Muscle of back (tissue), 11 donors: ENCODE measurements around the gene AMMECR1. TPM values are rescaled to one million over a fixed set of nuclear protein-coding genes. Genes with fewer than 3 reads are reported as not detected.

Experiments
- DNase-seq, 3 donors: peaks; one replicate each; pipeline versions ENCODE4 v3.0.0 to v3.0.0-alpha.2; 2013
- polyA plus RNA-seq, 10 donors: library from polyadenylated mRNA; unstranded; fragments of 120-200 nt; gene quantifications; one replicate each; pipeline ENCODE4 v1.2.1, GENCODE V29; 2013; ENCODE audit not compliant: insufficient read length in 10 of 10

The AMMECR1 gene
- polyA plus RNA-seq, 10 donors = 7.0 to 11.0 (median 8.5) TPM

DNA sequence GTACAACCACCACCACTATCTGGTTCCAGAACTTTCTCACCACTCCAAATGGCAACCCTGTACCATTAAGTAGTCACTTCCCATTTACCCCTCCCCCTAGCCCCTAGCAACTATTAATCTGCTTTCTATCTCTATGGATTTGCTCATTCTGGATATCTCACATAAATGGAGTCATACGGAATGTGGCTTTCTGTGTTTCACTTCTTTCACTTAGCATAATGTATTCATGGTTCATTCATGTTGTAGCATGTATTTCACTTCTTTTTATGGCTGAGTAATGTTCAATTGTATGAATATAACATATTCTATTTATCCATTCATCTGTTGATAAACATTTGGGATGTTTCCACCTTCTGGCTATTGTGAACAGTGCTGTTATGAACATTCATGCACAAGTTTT, 104.7 kb downstream of the AMMECR1 start:
- DNase-seq = no peak

DNA sequence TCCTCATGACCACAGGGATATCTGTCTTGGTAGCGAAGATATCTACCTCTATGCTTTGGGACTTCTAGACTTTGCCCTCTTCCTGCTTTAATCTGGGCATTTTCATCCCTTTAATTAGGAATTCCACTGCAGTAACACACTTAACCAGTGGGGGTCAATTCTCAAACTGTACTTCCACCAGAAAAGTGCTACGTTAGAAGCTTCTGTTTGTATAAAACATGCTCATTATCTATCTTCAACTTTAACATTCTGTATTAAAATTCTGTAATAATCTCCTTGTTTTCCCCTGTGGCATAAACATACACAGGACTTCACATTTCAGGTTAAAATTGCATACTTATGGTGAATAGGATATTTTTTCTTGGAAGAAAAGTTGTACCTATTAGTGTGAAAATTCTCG, 105.6 kb downstream of the AMMECR1 start:
- no peak for DNase-seq

DNA sequence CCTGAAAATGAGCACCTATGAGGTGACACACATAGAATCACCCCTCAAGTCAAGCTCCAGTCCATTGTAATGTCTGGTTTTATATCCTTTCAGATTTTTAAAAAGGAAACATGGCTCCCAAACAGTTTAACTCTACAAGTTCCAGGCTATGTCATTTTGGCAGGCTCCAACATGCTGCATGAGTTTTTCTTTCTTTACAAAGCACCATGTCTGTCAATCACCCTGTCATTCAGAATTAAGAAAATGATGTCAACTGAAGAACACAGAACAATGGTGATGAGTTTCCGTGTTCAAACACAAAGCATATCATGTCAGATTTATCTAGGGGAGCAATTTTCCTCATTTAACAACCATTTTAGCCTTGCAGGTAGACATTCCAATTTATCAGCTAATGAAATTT, 106.5 kb downstream of the AMMECR1 start:
- no peak for DNase-seq

DNA sequence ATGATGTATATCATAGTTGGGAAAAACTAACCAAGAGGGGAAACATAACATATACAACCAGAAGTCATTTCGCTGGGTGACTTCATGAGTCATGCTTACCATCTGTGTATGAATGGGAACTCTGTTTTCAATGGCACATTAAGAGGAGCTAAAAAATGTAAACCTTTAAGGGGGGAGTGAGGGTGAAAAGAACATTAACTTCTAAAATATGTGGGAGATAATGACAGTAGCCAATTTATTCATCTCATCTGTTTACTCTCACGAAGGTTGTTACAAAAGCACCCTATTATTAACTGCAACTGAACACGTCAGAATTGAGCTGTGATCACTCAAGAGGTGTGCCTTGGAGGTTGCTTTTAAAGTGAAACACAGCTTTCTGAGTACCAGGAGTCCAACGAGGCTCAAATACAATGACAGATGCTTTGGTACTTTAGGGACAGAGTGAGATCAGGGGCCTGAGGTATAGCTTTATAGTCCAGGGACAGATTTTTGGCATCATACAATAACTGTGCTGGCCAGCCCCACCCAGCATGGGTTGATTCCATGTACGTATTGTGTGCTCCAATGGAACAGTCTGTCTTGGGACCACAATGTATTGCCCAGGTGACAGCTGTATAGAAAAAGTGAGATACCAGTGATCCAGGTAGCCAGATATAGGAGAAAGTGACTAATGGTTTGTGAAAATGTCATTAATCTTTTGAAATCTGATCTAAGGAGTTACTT, 107.3 kb downstream of the AMMECR1 start:
- peak in 1 of 3 donors; percentile 73 for DNase-seq

DNA sequence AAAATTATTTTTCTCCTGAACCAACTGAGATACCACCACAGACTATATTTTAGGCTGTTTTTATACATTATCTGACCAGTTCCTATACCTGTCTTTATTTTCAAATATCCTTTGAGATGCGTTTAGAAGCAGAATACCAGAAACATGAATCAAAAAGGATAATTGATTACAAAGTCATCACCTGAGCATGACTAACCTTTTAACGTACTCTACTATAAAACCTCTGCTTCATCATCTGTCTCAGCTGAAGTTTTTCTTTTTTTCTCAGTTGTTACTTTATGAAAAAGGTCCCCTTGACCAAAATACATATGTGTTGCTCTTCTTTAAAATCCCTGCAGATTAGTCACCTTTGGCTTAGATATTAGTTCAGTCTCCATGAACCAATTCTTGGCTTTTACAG, 109.8 kb downstream of the AMMECR1 start:
- no peak for DNase-seq

DNA sequence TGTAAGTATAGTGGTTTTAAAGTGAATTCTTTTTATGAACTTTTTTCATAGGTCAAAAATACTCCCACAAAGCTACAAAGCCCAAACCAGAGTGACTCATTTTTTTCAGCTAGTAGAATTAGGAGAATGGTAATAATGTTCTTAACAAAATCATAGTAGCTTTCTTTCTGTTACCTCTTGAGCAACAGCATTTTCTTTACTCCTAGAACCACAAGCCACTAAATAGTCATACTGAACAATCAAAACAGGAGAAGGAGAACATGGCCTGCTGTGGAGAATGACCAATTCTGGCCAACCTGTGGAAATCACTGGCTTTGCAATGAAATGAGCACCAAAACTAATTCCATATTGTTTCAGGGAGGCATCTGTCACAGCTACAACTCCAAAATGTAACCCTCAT, 112.9 kb downstream of the AMMECR1 start:
- peak in 1 of 3 donors; percentile 35 for DNase-seq

GRCh38 chrX:110201799-110202198, 116.1 kb downstream of the AMMECR1 start:
- DNase-seq = no peak

GRCh38 chrX:110194977-110195376, 122.9 kb downstream of the AMMECR1 start:
- DNase-seq = no peak

- no peak for DNase-seq
Observed at GRCh38 chrX:110192516-110192915, 125.4 kb downstream of the AMMECR1 start.

GRCh38 chrX:110188701-110189558, 129.0 kb downstream of the AMMECR1 start:
- DNase-seq = no peak

- DNase-seq = no peak
Observed at GRCh38 chrX:110183314-110183713, 134.6 kb downstream of the AMMECR1 start.

DNA sequence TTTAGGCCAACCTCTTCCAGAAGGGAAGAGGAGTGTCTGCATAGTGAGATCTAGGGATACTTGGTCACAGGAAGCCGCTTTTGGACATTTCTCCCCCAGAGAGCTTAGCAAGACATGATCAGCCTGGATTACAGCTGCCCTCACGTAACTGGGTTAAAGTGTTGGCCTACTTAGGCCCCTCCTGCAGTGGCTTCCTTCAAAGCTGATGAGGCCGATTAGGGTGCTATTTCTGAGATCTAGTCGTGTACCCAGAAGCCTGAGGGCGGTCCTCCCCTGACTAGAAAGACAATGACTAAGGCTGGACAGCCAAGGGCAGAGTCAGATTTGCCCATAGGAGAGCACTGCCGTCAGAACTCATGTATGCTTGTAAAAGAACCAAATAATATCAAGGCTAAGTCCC, 135.0 kb downstream of the AMMECR1 start:
- no peak for DNase-seq

GRCh38 chrX:110182362-110182761, 135.5 kb downstream of the AMMECR1 start:
- DNase-seq = no peak

DNA sequence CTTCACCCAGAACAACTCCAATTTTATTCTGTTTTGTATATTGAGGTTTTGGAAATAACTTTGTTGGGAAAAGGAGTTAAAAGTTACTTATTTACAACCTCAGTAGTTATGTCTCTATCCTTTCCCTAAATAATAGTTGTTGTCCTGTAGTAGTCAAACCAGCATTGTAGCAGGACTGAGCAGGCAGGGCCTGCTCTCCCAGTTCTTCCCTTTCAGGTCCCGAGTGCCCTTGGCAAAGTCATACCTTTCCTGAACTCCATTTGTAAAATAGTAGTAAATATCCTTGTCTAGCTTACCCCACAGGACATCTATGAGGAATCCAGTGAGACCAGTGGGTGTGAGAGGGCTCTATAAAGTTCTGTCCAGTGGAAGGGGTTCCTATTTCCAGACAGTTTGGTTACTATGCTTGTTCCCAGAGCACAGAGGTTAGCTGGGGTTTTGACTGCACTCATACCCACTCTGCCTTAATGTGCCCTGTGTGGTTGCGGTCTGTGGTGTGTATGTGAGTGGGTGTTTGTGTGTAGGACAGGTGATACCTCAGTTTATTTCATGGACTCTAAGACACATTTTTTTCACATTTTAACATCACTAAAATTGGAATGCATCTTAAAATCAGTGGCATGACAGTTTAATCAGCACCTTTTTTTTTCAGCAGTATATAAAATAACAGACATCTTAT, 136.3 kb downstream of the AMMECR1 start:
- no peak for DNase-seq

DNA sequence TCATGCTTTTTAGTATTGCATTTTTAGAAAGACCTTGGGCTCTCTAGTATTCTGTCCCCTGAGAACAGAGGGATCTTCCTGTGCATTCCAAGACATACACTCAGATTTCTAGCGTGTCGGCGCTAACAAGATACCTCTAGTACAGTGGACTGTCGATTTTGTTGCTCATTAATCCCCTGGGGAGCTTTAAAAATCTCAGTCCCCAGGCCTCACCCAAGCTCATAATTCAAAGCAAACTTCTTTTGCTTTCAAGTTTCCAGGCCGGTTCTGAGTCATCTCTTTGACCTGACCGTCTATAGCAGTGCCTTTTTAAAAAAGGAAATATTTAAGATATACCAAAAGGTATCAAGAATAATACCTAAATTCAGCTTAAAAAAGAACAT, 137.0 kb downstream of the AMMECR1 start:
- peak in 1 of 3 donors; percentile 54 for DNase-seq

DNA sequence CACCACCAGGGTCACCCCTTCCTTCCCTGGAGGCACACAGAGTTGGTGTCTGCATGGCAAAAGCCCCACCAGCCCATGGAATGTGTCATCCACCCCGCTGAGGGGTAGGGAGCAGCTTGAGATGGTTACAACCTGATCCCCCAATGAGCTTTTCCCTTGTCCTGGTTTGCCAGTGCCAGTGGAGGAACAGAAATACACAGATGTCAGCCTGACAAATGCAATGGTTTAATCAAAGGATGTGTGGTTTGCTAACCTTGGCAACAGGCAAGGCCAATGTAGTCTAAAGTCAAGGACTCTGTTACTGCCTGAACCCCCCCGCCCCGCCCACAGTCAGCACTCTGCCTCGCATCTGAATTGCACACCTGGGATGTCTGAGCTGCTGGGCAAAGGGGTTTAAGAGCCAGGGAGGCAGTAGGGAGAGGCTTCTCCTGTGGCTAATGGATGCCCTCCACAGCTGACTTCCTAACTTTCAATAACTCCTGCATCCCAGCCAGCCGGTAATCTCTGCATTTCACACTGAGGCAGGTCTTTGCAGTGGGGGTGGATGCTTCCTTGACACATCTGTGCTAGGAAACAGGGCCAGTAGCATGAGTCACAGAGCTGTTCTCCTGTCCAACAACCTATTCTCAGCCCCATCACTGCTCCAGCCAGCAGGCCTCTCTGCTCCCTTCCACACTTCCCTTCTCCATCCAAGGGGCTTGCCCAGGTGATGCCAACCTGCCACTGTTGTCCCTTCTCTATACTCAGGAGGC, 137.5 kb downstream of the AMMECR1 start:
- peak; percentile 38 to 76 (median 58) for DNase-seq

GRCh38 chrX:110178179-110178865, 139.6 kb downstream of the AMMECR1 start:
- no peak for DNase-seq

DNA sequence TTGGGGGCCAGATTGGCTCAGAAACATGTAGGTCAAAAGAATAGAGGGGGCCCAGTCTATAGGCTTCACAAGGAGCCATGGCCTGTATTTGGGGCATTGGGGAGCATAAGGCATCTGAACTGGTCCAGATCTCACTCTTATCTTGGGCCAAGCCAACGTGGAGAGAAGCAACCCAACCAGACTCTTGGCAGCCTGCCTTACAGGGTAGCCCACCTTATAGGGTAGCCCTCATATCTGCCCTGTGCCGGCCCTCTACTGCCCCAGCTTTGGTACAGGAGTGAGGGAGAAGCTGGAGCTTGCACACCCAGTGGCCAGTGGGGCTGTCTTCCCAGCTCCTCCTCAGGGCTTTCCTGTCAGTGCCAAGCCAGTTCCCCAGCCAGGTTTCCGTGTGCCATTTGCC, 142.2 kb downstream of the AMMECR1 start:
- no peak for DNase-seq

- no peak for DNase-seq
Observed at GRCh38 chrX:110175146-110175545, 142.7 kb downstream of the AMMECR1 start.

DNA sequence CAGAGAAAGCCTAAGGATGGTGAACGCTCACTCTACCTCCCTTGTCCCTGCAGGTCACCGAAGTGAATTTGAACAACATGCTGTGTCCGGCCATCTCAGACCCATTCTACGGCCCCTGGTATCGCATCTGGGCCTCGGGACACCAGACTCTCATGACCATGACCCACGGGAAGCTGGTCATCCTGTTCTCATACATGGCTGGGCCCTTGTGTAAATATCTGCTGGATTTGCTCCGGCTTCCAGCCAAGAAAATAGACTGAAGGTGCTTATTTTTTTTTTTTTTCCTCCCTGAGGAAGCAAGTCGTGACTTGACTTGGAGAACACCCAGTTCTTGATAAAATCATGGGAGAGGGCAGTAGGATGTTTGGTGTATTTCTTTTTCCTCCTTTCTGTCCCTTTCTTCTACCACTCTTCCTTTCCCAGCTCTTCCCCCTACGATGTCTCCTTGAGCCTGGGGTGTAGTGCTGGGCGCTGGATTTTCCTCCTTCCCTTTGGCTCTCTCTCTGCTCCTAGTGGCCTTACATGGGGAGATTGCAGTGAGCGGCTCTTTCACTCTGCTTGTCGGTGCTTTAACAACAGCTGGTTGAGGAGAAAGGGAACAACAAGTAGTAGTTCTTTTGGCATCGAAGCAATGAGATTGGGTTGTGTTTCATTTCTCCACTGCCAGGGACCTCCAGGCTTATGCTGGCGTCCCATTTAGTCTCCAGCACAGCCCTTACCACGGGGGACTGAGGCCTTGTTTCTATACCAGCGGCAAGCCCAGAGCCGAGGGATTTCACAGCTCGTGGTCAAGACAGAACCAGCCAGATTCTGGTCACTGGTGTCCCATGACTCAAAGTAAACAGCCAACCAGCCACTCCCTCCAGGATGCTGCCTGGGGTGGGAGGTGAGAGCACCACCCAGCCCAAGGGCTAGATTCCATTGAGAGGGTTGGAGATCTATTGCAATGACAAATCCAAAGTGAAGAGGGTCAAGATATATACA, 144.4 kb downstream of the AMMECR1 start:
- DNase-seq = no peak
